CD4-positive, alpha-beta T cell (primary cell): ENCODE measurements around the gene MAPRE2. TPM values are rescaled to one million over a fixed set of nuclear protein-coding genes. Genes with fewer than 3 reads are reported as not detected.

Experiments used
- ATAC-seq: fragments of 200-7000 bp; cut with Tn5 transposase; one replicate; pipeline ENCODE4 v1.10.0; 2022; ENCODE audit warnings: mild to moderate bottlenecking; ENCODE audit not compliant: poor library complexity
- CTCF ChIA-PET: fragments of 350-600 bp; sonication (Branson Sonifier 250); formaldehyde crosslinking; loops from one replicate; lab custom pipeline; 2021; ENCODE audit warnings: antibody characterized with exemption, inconsistent platforms; lab: Charles Lee
- POLR2A ChIA-PET: fragments of 350-600 bp; sonication (Branson Sonifier 250); formaldehyde crosslinking; loops from one replicate; lab custom pipeline; 2021; ENCODE audit warnings: antibody characterized with exemption, inconsistent platforms; lab: Charles Lee
- DNase-seq, 14 experiments: peaks; one replicate each; pipeline ENCODE4 v3.0.0-alpha.2; 2013 to 2020; ENCODE audit warnings: mixed read lengths in 2 of 14
- H3K27ac ChIP-seq, 2 donors: one replicate each; pipeline versions ENCODE4 v1.5.1 to v1.7.0; 2013; ENCODE audit warnings: low read length in 2 of 2, low read depth in 1 of 2, mild to moderate bottlenecking in 1 of 2
- H3K27me3 ChIP-seq, 2 experiments: 1 replicate in 1 of 2; 2 replicates in 1 of 2; pipeline versions ENCODE4 v1.6.1 to v1.7.0; 2013; ENCODE audit warnings: low read length in 2 of 2, control low read depth in 1 of 2, mild to moderate bottlenecking in 1 of 2, moderate library complexity in 1 of 2; ENCODE audit not compliant: insufficient read depth in 2 of 2, control insufficient read depth in 1 of 2
- H3K36me3 ChIP-seq: one replicate; pipeline ENCODE4 v1.6.1; 2013; ENCODE audit warnings: low read length, control low read depth; ENCODE audit not compliant: insufficient read depth
- H3K4me1 ChIP-seq: one replicate; pipeline ENCODE4 v1.6.1; 2013; ENCODE audit warnings: low read length, control low read depth; ENCODE audit not compliant: insufficient read depth
- H3K4me3 ChIP-seq: one replicate; pipeline ENCODE4 v1.5.1; 2013; ENCODE audit warnings: mild to moderate bottlenecking, low read length, moderate library complexity
- H3K9me3 ChIP-seq, 2 experiments: 1 replicate in 1 of 2; 2 replicates in 1 of 2; pipeline versions ENCODE4 v1.6.1 to v1.7.0; 2013; ENCODE audit warnings: low read length in 2 of 2, mild to moderate bottlenecking in 2 of 2, control low read depth in 1 of 2, moderate library complexity in 1 of 2; ENCODE audit not compliant: control insufficient read depth in 1 of 2, insufficient read depth in 1 of 2
- H3K27ac Mint-ChIP-seq: one replicate; pipeline ENCODE4 v1.8.0; 2020; ENCODE audit warnings: mixed read lengths
- H3K27me3 Mint-ChIP-seq: one replicate; pipeline ENCODE4 v1.8.0; 2021; ENCODE audit warnings: mixed read lengths
- H3K36me3 Mint-ChIP-seq: one replicate; pipeline ENCODE4 v1.8.0; 2021; ENCODE audit warnings: low read depth, mixed read lengths
- H3K4me1 Mint-ChIP-seq: one replicate; pipeline ENCODE4 v1.8.0; 2021; ENCODE audit warnings: low read depth, mixed read lengths
- H3K4me3 Mint-ChIP-seq: one replicate; pipeline ENCODE4 v1.8.0; 2020; ENCODE audit warnings: mild to moderate bottlenecking, mixed read lengths
- H3K9me3 Mint-ChIP-seq: one replicate; pipeline ENCODE4 v1.8.0; 2020; ENCODE audit warnings: mixed read lengths
- CTCF ChIP-seq: fragments of 200-600 bp; IDR thresholded peaks from one replicate; pipeline ENCODE4 v1.8.0; 2022; ENCODE audit warnings: antibody characterized with exemption, mild to moderate bottlenecking
- intact Hi-C, 2 experiments: fragments of 100-400 bp; cut with DNase I in 1 of 2; cut with micrococcal nuclease in 1 of 2; formaldehyde crosslinking; loops; one replicate each; pipeline versions ENCODE4 v1.15.1 to v1.9.0; 2023 to 2025; cut with DNase I, micrococcal nuclease
- total RNA-seq, 174 experiments: library from RNA in 2 of 174; stranded (reverse) in 2 of 174; gene quantifications; one replicate each; pipeline ENCODE4 v1.2.3 and lab custom pipeline; 2021 to 2026

MAPRE2 gene
- total RNA-seq, 2 experiments from 2014 or later: 108 to 112 TPM

DNA sequence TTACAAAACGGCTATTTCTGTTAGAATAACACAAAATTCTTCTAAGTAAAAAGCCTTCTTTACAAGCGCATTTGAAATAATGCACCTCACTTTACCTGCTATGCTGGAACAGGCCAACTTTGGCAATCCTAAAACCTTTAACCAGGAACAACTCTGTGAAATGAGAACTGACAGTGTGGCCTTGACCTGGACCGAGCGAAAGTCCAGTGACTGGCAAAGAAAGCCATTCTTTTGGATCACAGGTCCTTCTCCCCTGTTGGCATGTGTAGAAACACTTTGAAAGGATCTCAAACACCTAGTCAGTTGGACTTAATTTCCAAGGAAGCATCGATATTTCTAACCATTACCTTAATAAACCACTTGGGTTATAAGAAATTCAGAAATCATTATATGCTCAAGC lies 21.2 kb downstream of the MAPRE2 start:
- CTCF ChIA-PET: no interaction called here
- Mint-ChIP-seq H3K9me3 (no peaks in the 10 kb centered on the region), H3K27ac (no peak overlapping the region), H3K27me3 (no peaks in the 10 kb centered on the region), H3K36me3 (peaks cover 17% of the 10 kb centered on the region), H3K4me3 (no peak overlapping the region), H3K4me1 (peaks cover 83% of the 10 kb centered on the region)
- H3K4me1 ChIP-seq: peaks cover 16% of the 10 kb centered on the region
- ATAC-seq (no peak), DNase-seq (no peak)
- no peaks in the 10 kb centered on the region for H3K27me3 ChIP-seq
- POLR2A ChIA-PET: no interaction called here
- intact Hi-C loops: no loop called here
- H3K36me3 ChIP-seq: no peaks in the 10 kb centered on the region
- H3K4me3 ChIP-seq: no peak overlapping the region
- H3K27ac ChIP-seq: no peak overlapping the region
- H3K9me3 ChIP-seq: no peaks in the 10 kb centered on the region
- TF ChIP-seq CTCF: no peak

DNA sequence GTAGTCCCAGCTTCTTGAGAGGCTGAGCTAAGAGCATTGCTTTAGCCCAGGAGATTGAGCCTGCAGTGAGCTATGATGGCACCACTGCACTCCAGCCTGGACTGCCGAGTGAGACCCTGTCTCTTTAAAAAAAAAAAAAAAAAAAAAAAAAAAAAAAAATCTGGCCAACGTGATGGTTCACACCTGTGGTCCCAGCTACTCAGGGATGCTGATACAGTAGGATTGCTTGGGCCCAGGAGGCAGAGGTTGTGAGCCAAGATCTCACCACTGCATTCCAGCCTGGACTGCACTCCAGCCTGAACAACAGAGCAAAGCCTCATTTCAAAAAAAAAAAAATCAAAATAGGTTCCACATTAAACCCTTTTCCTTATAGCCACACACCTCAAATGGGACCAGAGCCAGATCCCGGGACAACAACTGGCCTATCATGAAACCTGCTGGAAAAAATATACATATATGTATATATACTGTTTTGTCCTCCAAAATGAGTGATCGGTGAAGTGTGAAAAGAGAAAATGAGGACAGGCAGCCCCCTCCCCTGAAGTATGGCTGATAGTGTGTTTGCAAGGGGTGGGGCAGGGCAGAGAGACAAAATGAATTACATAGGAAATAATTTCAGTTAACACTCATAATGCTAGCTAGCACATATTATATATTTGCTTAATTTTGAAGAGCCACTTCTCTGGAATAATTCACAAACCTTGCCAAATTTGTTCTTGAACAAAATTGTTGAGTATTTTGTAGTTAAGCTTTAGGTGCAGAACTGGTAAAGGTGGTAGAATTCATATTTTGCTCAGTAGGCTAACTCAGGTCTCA lies 22.9 kb downstream of the MAPRE2 start:
- Mint-ChIP-seq H3K27ac (no peak overlapping the region), H3K4me1 (peaks cover 79% of the 10 kb centered on the region), H3K9me3 (no peaks in the 10 kb centered on the region), H3K36me3 (peaks cover 27% of the 10 kb centered on the region), H3K27me3 (no peaks in the 10 kb centered on the region), H3K4me3 (no peak overlapping the region)
- H3K4me1 ChIP-seq: peaks cover 16% of the 10 kb centered on the region
- DNase-seq (no peak), ATAC-seq (no peak)
- no peaks in the 10 kb centered on the region for H3K27me3 ChIP-seq
- H3K9me3 ChIP-seq: no peaks in the 10 kb centered on the region
- H3K27ac ChIP-seq: no peak overlapping the region
- no peaks in the 10 kb centered on the region for H3K36me3 ChIP-seq
- ChIA-PET CTCF (no interaction called here), POLR2A (no interaction called here)
- H3K4me3 ChIP-seq: no peak overlapping the region
- TF ChIP-seq CTCF: no peak
- intact Hi-C loops: no loop called here

DNA sequence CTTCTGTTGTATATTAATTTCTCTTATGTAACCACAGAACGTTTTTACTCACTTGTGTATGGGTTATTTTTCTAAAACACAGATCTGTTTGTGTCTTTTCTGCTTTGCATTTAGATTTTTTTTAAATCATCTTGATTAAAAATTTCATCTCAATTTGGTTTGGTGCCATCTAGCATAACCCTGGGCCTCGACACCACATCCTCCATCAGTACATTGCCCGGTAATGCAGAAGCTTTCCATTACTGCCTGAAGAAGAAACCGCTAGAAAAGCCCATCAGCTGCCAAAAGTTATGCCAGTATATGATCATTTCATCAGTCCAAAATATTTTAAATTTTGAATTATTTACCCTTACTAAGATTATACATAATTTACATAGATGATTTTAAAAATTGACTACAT lies 26.2 kb downstream of the MAPRE2 start:
- H3K27ac ChIP-seq: no peak overlapping the region
- peak overlapping the region; percentile 39 for H3K27ac Mint-ChIP-seq
- TF ChIP-seq CTCF: no peak

More for the DNA sequence above, 26.2 kb downstream of the MAPRE2 start:
- Histone ChIP-seq H3K27me3 (no peaks in the 10 kb centered on the region), H3K4me1 (peaks cover 9% of the 10 kb centered on the region), H3K9me3 (no peaks in the 10 kb centered on the region), H3K36me3 (peaks cover 22% of the 10 kb centered on the region), H3K4me3 (no peak overlapping the region)
- DNase-seq (no peak), ATAC-seq (no peak)
- Mint-ChIP-seq H3K36me3 (peaks cover 50% of the 10 kb centered on the region), H3K9me3 (no peaks in the 10 kb centered on the region), H3K4me3 (no peak overlapping the region), H3K4me1 (peaks cover 69% of the 10 kb centered on the region), H3K27me3 (no peaks in the 10 kb centered on the region)
- ChIA-PET POLR2A (interaction anchor here (1.4 kb wide), 1 partner anchor 38 kb away, joined by 5 read pairs; no protein-coding TSS in a partner anchor), CTCF (interaction anchor here (1.1 to 1.9 kb wide), 3 partner anchors 11 to 41 kb away, joined by 3 to 8 read pairs (median 3); no protein-coding TSS in a partner anchor)
- intact Hi-C loops: no loop called here
